VCaP (cell line): ENCODE results near the gene ACADM.
"Not testable (repeated sequence)": the region's sequence is repeated elsewhere in the genome, so short reads cannot be mapped to it uniquely, and the experiment has no call there.

Experiments used
- H3K27ac ChIP-seq: fragments of 450-650 bp; 2 replicates; pipeline ENCODE4 v1.5.1; 2017
- TF ChIP-seq, protein P1 (sequence below): fragments of 450-650 bp; conservative IDR thresholded peaks from 2 replicates; pipeline ENCODE4 v1.5.1; 2017; ENCODE audit warnings: mild to moderate bottlenecking, moderate library complexity

The ACADM gene

DNA sequence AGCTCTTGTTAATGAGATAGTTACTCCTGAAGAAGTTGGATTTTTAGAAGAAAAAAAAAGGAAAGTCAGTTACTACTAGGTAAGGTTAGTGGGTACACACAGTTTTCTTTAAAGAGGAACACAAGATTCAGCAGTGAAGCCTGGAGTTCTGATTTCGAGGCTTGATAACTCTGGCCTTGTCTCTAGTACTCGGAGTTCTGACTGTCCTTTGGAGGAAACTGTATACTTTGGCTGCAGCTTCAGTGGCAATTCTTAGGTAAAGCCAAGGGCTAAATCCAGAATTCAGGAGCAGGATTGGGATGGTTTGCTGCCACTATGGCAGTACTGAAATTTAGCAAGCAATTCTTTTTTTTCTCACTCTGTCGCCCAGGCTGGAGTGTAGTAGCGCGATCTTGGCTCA is 9.2 kb downstream of the ACADM start:
- no peak overlapping the region for H3K27ac ChIP-seq
- TF ChIP-seq, protein P1, sequence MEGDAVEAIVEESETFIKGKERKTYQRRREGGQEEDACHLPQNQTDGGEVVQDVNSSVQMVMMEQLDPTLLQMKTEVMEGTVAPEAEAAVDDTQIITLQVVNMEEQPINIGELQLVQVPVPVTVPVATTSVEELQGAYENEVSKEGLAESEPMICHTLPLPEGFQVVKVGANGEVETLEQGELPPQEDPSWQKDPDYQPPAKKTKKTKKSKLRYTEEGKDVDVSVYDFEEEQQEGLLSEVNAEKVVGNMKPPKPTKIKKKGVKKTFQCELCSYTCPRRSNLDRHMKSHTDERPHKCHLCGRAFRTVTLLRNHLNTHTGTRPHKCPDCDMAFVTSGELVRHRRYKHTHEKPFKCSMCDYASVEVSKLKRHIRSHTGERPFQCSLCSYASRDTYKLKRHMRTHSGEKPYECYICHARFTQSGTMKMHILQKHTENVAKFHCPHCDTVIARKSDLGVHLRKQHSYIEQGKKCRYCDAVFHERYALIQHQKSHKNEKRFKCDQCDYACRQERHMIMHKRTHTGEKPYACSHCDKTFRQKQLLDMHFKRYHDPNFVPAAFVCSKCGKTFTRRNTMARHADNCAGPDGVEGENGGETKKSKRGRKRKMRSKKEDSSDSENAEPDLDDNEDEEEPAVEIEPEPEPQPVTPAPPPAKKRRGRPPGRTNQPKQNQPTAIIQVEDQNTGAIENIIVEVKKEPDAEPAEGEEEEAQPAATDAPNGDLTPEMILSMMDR = no peak

DNA sequence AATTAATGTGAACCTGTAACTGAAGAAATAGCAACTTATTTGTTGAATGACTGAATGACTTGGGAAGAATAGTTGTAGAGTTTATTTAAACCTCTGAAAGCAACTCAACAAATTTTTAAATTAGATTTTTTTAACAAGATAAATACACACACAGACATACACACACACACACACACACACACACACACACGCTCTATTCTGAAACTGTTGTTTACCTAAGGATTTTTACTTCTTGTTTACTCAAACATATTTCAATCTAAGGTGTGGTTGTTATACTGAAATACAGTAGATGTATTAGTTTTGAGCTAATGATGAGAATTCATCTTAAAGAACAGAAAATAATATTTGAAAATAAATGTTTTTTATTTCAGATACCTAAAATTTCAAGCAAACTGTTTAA is 11.5 kb downstream of the ACADM start:
- H3K27ac ChIP-seq = no peak overlapping the region
- TF ChIP-seq, protein P1 = no peak

DNA sequence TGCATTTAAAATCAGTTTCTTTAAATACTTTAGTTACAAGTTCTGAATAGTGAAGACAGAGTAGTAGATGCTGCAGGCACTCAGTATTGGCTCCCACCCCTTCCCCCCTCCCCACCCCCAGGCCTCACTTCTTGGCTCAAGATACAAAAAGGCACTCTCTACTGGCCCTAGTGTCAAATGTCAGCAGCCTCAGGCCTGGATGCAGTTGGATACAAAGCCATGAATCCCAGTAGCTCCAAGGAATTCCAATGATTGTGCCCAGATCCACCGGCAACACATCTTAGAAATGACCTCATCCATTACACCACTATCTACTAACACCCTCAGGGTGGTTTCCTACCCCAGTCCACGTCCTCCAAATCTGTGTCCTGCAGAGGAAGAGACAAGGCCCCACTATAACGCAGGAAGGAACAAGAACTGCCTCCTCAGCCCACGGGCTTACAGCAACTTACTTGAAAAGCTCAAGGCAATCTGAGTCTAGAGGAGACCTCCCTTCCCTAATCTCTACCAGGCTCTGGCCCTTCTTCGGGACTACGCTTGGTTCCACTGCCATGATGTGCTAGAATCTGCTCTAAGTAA is 17.6 kb downstream of the ACADM start:
- no peak overlapping the region for H3K27ac ChIP-seq

DNA sequence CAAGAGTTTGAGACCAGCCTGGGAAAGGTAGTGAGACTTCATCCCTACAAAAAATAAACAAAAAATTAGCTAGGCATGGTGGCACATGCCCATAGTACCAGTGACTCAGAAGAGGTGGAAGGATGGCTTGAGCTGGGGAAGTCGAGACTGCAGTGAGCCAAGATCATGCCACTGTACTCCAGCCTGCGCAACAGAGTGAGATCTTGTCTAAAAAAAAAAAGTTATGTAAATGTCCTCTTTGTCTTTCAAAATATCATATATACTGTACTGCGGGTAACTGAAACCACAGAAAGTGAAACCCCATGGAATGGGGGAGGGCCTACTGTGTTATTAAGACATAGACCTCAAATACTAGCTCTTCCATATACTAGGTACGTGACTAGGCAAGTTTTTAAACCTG is 20.8 kb downstream of the ACADM start:
- peak overlapping the region; percentile 42 for H3K27ac ChIP-seq
- TF ChIP-seq, protein P1 = no peak

More for the DNA sequence above, 17.6 kb downstream of the ACADM start:
- TF ChIP-seq, protein P1 = no peak

DNA sequence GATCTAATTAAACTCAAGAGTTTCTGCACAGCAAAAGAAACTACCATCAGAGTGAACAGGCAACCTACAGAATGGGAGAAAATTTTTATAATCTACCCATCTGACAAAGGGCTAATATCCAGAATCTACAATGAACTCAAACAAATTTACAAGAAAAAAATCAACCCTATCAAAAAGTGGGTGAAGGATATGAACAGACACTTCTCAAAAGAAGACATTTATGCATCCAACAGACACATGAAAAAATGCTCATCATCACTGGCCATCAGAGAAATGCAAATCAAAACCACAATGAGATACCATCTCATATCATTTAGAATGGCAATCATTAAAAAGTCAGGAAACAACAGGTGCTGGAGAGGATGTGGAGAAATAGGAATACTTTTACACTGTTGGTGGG is 32.7 kb downstream of the ACADM start:
- not testable (repeated sequence) for H3K27ac ChIP-seq

DNA sequence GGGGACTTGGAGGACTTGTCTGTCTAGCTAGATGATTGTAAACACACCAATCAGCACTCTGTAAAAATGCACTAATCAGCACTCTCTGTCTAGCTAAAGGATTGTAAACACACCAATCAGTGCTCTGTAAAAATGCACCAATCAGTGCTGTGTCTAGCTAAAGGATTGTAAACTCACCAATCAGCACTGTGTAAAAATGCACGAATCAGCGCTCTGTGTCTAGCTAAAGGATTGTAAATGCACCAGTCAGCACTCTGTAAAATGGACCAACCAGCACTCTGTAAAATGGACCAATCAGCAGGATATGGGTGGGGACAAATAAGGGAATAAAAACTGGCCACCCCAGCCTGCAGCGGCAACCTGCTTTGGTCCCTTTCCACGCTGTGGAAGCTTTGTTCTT is 34.0 kb downstream of the ACADM start:
- H3K27ac ChIP-seq = not testable (repeated sequence)

DNA sequence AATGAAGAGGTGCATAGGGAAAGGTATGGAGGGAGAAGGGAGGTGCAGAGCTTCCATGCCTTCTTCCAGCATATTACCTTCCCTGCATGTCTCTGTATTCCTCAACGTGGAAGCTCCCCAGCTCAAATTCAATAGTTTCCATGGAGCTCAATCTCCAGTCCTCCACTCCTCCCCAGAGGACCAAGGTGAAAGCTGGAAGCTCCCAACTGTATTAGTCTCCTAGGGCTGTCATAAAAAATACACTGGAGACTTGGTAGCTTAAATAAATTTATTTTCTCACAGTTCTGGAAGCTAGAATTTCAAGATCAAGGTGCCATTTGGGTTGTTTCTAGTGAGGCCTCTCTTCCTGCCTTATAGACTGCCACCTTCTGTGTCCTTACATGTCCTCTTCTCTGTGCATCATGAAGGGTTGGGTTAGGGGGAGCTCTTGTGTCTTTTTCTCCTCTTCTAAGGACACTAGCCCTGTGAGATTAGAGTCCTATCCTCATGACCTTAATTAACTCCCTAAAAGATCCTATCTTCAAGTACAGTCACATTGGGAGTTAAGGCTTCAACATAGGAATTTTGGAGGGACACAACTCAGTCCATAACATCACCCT is 39.6 kb downstream of the ACADM start:
- TF ChIP-seq, protein P1 = no peak
- no peak overlapping the region for H3K27ac ChIP-seq

DNA sequence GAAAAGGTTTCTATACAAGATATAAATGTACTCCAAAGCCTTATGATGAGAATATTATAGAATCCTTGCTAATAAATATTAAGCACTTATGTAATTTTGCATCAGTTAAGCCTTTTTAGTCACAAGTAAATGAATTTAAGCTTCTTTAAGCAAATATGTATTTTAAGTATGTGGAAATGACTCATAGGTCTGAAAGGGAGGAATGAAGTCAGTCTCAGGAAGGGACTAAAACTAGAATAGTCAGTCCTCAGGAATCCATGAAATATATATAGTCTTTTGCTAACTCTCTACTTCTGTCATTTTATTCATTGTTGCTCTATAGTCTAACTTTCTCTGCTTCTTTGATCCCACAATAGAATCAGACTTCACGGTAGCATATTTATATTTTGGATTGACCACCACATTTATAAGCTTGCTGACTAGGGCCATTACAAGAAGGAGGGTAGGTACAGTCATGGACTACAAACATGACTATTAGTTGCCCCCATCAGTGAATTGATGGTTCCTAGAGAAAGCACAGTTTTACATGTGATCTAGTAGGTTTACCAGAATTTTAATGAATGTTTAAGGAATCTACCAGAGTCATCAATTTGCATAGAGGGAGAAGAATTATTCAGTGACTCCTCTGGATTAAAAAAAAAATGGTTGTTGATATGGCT is 41.3 kb downstream of the ACADM start:
- H3K27ac ChIP-seq = no peak overlapping the region
- TF ChIP-seq, protein P1 = no peak
